Mesenchymal stem cell (in vitro differentiated cells and primary cell): Measurements from ENCODE around the gene CORO1C.

ENCODE experiments used
- DNase-seq: peaks from one replicate; pipeline ENCODE4 v3.0.0-alpha.2; 2013
- H2AFZ ChIP-seq: one replicate; pipeline ENCODE4 v1.6.1; 2013; ENCODE audit warnings: low read depth, mild to moderate bottlenecking, control low read depth, inconsistent platforms, low read length, moderate library complexity
- H2AK5ac ChIP-seq: 2 replicates; pipeline ENCODE4 v1.6.1; 2013; ENCODE audit warnings: low read length, moderate library complexity, mild to moderate bottlenecking, inconsistent platforms; ENCODE audit not compliant: severe bottlenecking
- H2BK120ac ChIP-seq: one replicate; pipeline ENCODE4 v1.6.1; 2013; ENCODE audit warnings: low read depth, mild to moderate bottlenecking, inconsistent platforms, low read length, moderate library complexity
- H2BK12ac ChIP-seq, 2 experiments: one replicate each; pipeline ENCODE4 v1.6.1; 2013; ENCODE audit warnings: inconsistent platforms in 2 of 2, low read length in 2 of 2, mild to moderate bottlenecking in 2 of 2, moderate library complexity in 2 of 2, control low read depth in 1 of 2
- H2BK15ac ChIP-seq: one replicate; pipeline ENCODE4 v1.6.1; 2013; ENCODE audit warnings: mild to moderate bottlenecking, low read depth, inconsistent platforms; ENCODE audit not compliant: poor library complexity, severe bottlenecking
- H2BK5ac ChIP-seq: 2 replicates; pipeline ENCODE4 v1.6.1; 2013; ENCODE audit warnings: low read depth, mild to moderate bottlenecking, low read length, control low read depth, inconsistent platforms; ENCODE audit not compliant: poor library complexity, severe bottlenecking
- H3K14ac ChIP-seq, 2 experiments: one replicate each; pipeline ENCODE4 v1.6.1; 2013; ENCODE audit warnings: inconsistent platforms in 2 of 2, low read length in 2 of 2, control low read depth in 1 of 2, mild to moderate bottlenecking in 1 of 2, moderate library complexity in 1 of 2
- H3K18ac ChIP-seq, 2 experiments: one replicate each; pipeline ENCODE4 v1.6.1; 2013; ENCODE audit warnings: inconsistent platforms in 2 of 2, low read length in 2 of 2, control low read depth in 1 of 2, low read depth in 1 of 2, mild to moderate bottlenecking in 1 of 2
- H3K23ac ChIP-seq, 2 experiments: one replicate each; pipeline ENCODE4 v1.6.1; 2013; ENCODE audit warnings: inconsistent platforms in 2 of 2, low read length in 2 of 2, mild to moderate bottlenecking in 2 of 2, moderate library complexity in 2 of 2, control low read depth in 1 of 2
- H3K27ac ChIP-seq: 2 replicates; pipeline ENCODE4 v1.5.1; 2013; ENCODE audit warnings: mild to moderate bottlenecking, moderate library complexity, low read length, control low read depth, inconsistent platforms; ENCODE audit not compliant: poor library complexity, severe bottlenecking
- H3K27me3 ChIP-seq, 2 experiments: 2 replicates each; pipeline versions ENCODE4 v1.6.1 to v1.7.0; 2013; ENCODE audit warnings: low read length in 2 of 2, mild to moderate bottlenecking in 2 of 2, moderate library complexity in 2 of 2, control low read depth in 1 of 2, inconsistent platforms in 1 of 2; ENCODE audit not compliant: control insufficient read depth in 1 of 2, insufficient read depth in 1 of 2
- H3K36me3 ChIP-seq, 2 experiments: 2 replicates each; pipeline versions ENCODE4 v1.6.1 to v1.7.0; 2013; ENCODE audit warnings: low read length in 2 of 2, control low read depth in 1 of 2, inconsistent platforms in 1 of 2, low read depth in 1 of 2, mild to moderate bottlenecking in 1 of 2; ENCODE audit not compliant: insufficient read depth in 2 of 2, control insufficient read depth in 1 of 2
- H3K4ac ChIP-seq, 2 experiments: one replicate each; pipeline ENCODE4 v1.6.1; 2013; ENCODE audit warnings: inconsistent platforms in 2 of 2, low read length in 2 of 2, mild to moderate bottlenecking in 2 of 2, moderate library complexity in 2 of 2, control low read depth in 1 of 2, low read depth in 1 of 2
- H3K4me1 ChIP-seq: 2 replicates; pipeline ENCODE4 v1.6.1; 2013; ENCODE audit warnings: low read depth, low read length, control low read depth; ENCODE audit not compliant: control insufficient read depth, insufficient read depth
- H3K4me2 ChIP-seq: 2 replicates; pipeline ENCODE4 v1.6.1; 2013; ENCODE audit warnings: low read length, mild to moderate bottlenecking, inconsistent platforms; ENCODE audit not compliant: poor library complexity, severe bottlenecking
- H3K4me3 ChIP-seq, 2 experiments: 2 replicates each; pipeline versions ENCODE4 v1.5.1 to v1.7.0; 2013; ENCODE audit warnings: low read length in 2 of 2, mild to moderate bottlenecking in 2 of 2, control low read depth in 1 of 2, low read depth in 1 of 2; ENCODE audit not compliant: insufficient read depth in 1 of 2
- H3K79me1 ChIP-seq: replicated peaks from 2 replicates; pipeline ENCODE4 v1.6.1; 2013; ENCODE audit warnings: mild to moderate bottlenecking, control low read depth, low read length, inconsistent platforms; ENCODE audit not compliant: poor library complexity, severe bottlenecking
- H3K9ac ChIP-seq: 2 replicates; pipeline ENCODE4 v1.7.0; 2013; ENCODE audit warnings: mild to moderate bottlenecking, low read length, moderate library complexity
- H3K9me3 ChIP-seq: 2 replicates; pipeline ENCODE4 v1.7.0; 2013; ENCODE audit warnings: mild to moderate bottlenecking, low read length; ENCODE audit not compliant: control insufficient read depth
- H4K8ac ChIP-seq: one replicate; pipeline ENCODE4 v1.6.1; 2013; ENCODE audit warnings: inconsistent platforms, mild to moderate bottlenecking, low read length, moderate library complexity
- H4K91ac ChIP-seq: one replicate; pipeline ENCODE4 v1.6.1; 2013; ENCODE audit warnings: mild to moderate bottlenecking, low read length, inconsistent platforms
- WGBS: methylation state at CpG from one replicate; pipeline ENCODE4 v1.1.7; 2013; ENCODE audit warnings: mixed read lengths; 5-methylcytosine and 5-hydroxymethylcytosine counted together

CORO1C gene

DNA sequence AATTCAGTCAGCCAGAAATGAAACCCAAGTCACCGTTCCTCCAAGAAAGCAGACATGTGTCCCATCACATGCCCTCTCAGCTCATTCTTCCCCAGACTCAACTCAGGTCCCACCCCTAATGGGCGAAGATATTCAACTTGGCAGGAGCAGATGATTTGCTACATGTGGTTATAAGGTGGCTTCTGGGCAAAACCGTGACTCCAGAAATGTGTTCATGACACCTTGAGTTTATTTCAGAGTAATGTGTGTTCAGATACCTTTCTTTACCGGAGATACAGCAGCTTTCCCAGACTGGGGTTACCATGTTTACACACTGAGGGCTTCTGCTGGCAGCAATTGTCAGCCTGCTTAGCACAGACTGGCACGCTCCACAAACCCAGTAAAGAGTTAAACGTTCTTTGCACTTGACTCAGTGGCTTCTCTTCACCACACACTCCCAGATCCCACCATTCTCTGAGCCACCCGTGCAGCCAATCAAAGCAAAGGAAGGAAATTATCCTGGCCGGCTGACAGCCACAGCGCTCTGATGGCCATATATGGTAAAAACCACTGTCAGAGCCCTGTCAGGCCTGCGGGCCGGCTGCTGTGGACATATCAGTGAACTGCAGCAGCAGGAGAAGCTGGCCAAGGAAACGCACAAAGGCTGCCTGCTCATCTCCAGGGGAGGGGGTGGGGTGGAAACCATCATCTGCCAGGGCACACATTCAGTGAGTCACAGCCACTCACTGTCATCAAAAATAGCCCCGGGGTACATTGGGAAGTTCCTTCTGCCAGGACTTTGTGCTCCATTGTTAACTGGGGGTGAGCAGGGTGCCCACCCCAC is 39.9 kb downstream of the CORO1C start:
- H2BK120ac ChIP-seq, result peak overlapping the region; percentile 75
- peaks cover 27% of the 10 kb centered on the region for H3K4me1 ChIP-seq
- peak overlapping the region in 1 of 2 experiments; percentile 70 for H3K4me3 ChIP-seq
- peak overlapping the region; percentile 99 for H3K27ac ChIP-seq
- H2BK5ac ChIP-seq, result peak overlapping the region; percentile 92
- DNase-seq, result peak; percentile 100
- H3K9ac ChIP-seq, result peak overlapping the region; percentile 96
- H3K79me1 ChIP-seq, result no peaks in the 10 kb centered on the region
- peak overlapping the region; percentile 88 for H4K8ac ChIP-seq
- peak overlapping the region; percentile 32 for H3K4me2 ChIP-seq
- no peaks in the 10 kb centered on the region for H3K27me3 ChIP-seq
- peak overlapping the region; percentile 90 to 95 for H3K18ac ChIP-seq
- no peaks in the 10 kb centered on the region for H3K9me3 ChIP-seq
- H2BK15ac ChIP-seq, result no peak overlapping the region
- H4K91ac ChIP-seq, result peak overlapping the region; percentile 98
- H3K36me3 ChIP-seq, result peaks cover 9 to 33% of the 10 kb centered on the region in 2 experiments
- 3% methylated on average over 12 of the region's 13 CpGs for WGBS
- peak overlapping the region; percentile 94 for H2AK5ac ChIP-seq
- H3K23ac ChIP-seq, result peak overlapping the region in 1 of 2 experiments; percentile 56
- H2AFZ ChIP-seq, result no peak overlapping the region
- no peak overlapping the region for H3K14ac ChIP-seq
- peak overlapping the region; percentile 51 to 90 for H2BK12ac ChIP-seq
- peak overlapping the region; percentile 81 to 89 for H3K4ac ChIP-seq

GRCh38 chr12:108690542-108691174 is 40.7 kb downstream of the CORO1C start:
- peak overlapping the region in 1 of 2 experiments; percentile 70 for H3K4me3 ChIP-seq
- DNase-seq, result no peak
- peak overlapping the region; percentile 88 for H2AK5ac ChIP-seq
- peak overlapping the region; percentile 65 to 86 for H3K18ac ChIP-seq
- peak overlapping the region in 1 of 2 experiments; percentile 11 for H3K4ac ChIP-seq
- no peak overlapping the region for H2BK15ac ChIP-seq
- 67% methylated on average over 4 of the region's 4 CpGs for whole genome bisulfite sequencing
- peak overlapping the region; percentile 32 for H3K4me2 ChIP-seq
- no peak overlapping the region for H3K14ac ChIP-seq
- no peak overlapping the region for H4K8ac ChIP-seq
- H3K9me3 ChIP-seq, result no peaks in the 10 kb centered on the region
- peak overlapping the region; percentile 65 for H2BK120ac ChIP-seq
- no peak overlapping the region for H3K23ac ChIP-seq
- peak overlapping the region; percentile 92 for H2BK5ac ChIP-seq
- H2AFZ ChIP-seq, result no peak overlapping the region
- H3K27ac ChIP-seq, result peak overlapping the region; percentile 99
- H3K36me3 ChIP-seq, result peaks cover 9 to 33% of the 10 kb centered on the region in 2 experiments
- H3K27me3 ChIP-seq, result no peaks in the 10 kb centered on the region
- peak overlapping the region; percentile 96 for H3K9ac ChIP-seq
- H2BK12ac ChIP-seq, result peak overlapping the region; percentile 51 to 90
- H3K79me1 ChIP-seq, result no peaks in the 10 kb centered on the region
- peak overlapping the region; percentile 80 for H4K91ac ChIP-seq
- peaks cover 27% of the 10 kb centered on the region for H3K4me1 ChIP-seq

DNA sequence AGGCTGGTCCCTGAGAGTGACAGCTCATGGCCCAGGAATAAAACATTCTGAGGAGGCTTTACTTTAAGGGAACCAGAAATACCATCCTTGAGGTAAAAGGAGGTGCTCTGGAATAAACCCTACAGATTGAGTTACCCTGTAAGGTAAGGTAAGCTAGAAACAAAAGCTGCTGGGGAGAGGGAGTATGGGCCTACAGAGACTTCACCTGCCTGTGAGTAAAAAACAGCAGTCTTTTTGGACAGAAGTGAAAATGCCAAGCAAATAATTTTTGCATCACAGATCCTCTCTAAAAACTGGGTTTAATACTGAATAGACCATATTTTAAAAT is 41.2 kb downstream of the CORO1C start:
- Histone ChIP-seq H3K4me2 (no peak overlapping the region), H3K36me3 (peaks cover 9 to 30% of the 10 kb centered on the region in 2 experiments), H2BK5ac (no peak overlapping the region), H3K27me3 (no peaks in the 10 kb centered on the region), H4K91ac (no peak overlapping the region), H2AFZ (no peak overlapping the region), H2BK120ac (no peak overlapping the region), H3K14ac (no peak overlapping the region), H3K79me1 (no peaks in the 10 kb centered on the region), H3K4ac (peak overlapping the region in 1 of 2 experiments; percentile 33), H2BK15ac (no peak overlapping the region), H4K8ac (no peak overlapping the region), H3K18ac (peak overlapping the region in 1 of 2 experiments; percentile 58), H2AK5ac (peak overlapping the region; percentile 95), H3K23ac (no peak overlapping the region), H3K9me3 (no peaks in the 10 kb centered on the region), H3K9ac (peak overlapping the region; percentile 96), H3K4me1 (peaks cover 27% of the 10 kb centered on the region), H2BK12ac (no peak overlapping the region), H3K4me3 (peak overlapping the region in 1 of 2 experiments; percentile 70), H3K27ac (peak overlapping the region; percentile 99)
- DNase-seq, result no peak
